GM23338 (cell line): ENCODE results near the gene IL17REL. TPM values are rescaled to one million over a fixed set of nuclear protein-coding genes. Genes with fewer than 3 reads are reported as not detected.

Experiments used
- ATAC-seq: fragments of 200-7000 bp; cut with Tn5 transposase; 3 replicates; pipeline ENCODE4 v1.9.1; 2020
- DNase-seq: peaks from one replicate; pipeline ENCODE4 v3.0.0-alpha.2; 2015; ENCODE audit warnings: low spot score
- H2AFZ ChIP-seq: fragments of 200-600 bp; sonication (generic); 2 replicates; pipeline ENCODE4 v1.8.0; 2016; ENCODE audit warnings: antibody characterized with exemption, mild to moderate bottlenecking, moderate library complexity
- H3F3A ChIP-seq: fragments of 200-600 bp; sonication (generic); replicated peaks from 2 replicates; pipeline ENCODE4 v1.8.0; 2017; ENCODE audit warnings: antibody characterized with exemption, mixed run types, low read depth
- H3K27ac ChIP-seq: fragments of 200-600 bp; sonication (generic); 2 replicates; pipeline ENCODE4 v1.6.1; 2016; ENCODE audit warnings: low read depth
- H3K27me3 ChIP-seq: fragments of 200-600 bp; sonication (generic); 2 replicates; pipeline ENCODE4 v1.8.0; 2016; ENCODE audit warnings: mild to moderate bottlenecking, mixed run types, moderate library complexity; ENCODE audit not compliant: insufficient read depth
- H3K36me3 ChIP-seq: fragments of 200-600 bp; sonication (generic); 2 replicates; pipeline ENCODE4 v1.8.0; 2016; ENCODE audit warnings: mild to moderate bottlenecking; ENCODE audit not compliant: insufficient read depth
- H3K4me1 ChIP-seq: fragments of 200-600 bp; sonication (generic); 2 replicates; pipeline ENCODE4 v1.8.0; 2016; ENCODE audit warnings: mild to moderate bottlenecking, moderate library complexity; ENCODE audit not compliant: insufficient read depth
- H3K4me2 ChIP-seq: fragments of 200-600 bp; sonication (generic); 2 replicates; pipeline ENCODE4 v1.7.1; 2017; ENCODE audit warnings: mixed run types
- H3K4me3 ChIP-seq: fragments of 200-600 bp; sonication (generic); 2 replicates; pipeline ENCODE4 v1.6.1; 2016; ENCODE audit warnings: mixed run types
- H3K79me2 ChIP-seq: fragments of 200-600 bp; sonication (generic); replicated peaks from 2 replicates; pipeline ENCODE4 v1.8.0; 2017; ENCODE audit warnings: mild to moderate bottlenecking; ENCODE audit not compliant: insufficient read depth
- H3K9me2 ChIP-seq: fragments of 200-600 bp; sonication (generic); 2 replicates; pipeline ENCODE4 v1.8.0; 2017; ENCODE audit not compliant: insufficient read depth
- H4K20me1 ChIP-seq: fragments of 200-600 bp; sonication (generic); replicated peaks from 2 replicates; pipeline ENCODE4 v1.8.0; 2017; ENCODE audit warnings: mild to moderate bottlenecking; ENCODE audit not compliant: insufficient read depth
- H3K27ac Mint-ChIP-seq: 2 replicates; pipeline ENCODE4 v1.8.0; 2020; ENCODE audit warnings: inconsistent platforms, mild to moderate bottlenecking, moderate library complexity, mixed read lengths
- H3K27me3 Mint-ChIP-seq: 3 replicates; pipeline ENCODE4 v1.8.0; 2022; ENCODE audit warnings: low read depth, mild to moderate bottlenecking, moderate library complexity, mixed read lengths, inconsistent platforms; ENCODE audit not compliant: insufficient read depth, poor library complexity
- H3K36me3 Mint-ChIP-seq: 3 replicates; pipeline ENCODE4 v1.8.0; 2021; ENCODE audit warnings: low read depth, mild to moderate bottlenecking, inconsistent platforms, moderate library complexity, mixed read lengths
- H3K4me1 Mint-ChIP-seq: 3 replicates; pipeline ENCODE4 v1.8.0; 2020; ENCODE audit warnings: mild to moderate bottlenecking, inconsistent platforms, mixed read lengths
- H3K4me3 Mint-ChIP-seq: 3 replicates; pipeline ENCODE4 v1.8.0; 2021; ENCODE audit warnings: moderate library complexity, mild to moderate bottlenecking, inconsistent platforms, mixed read lengths
- H3K9me3 Mint-ChIP-seq: 3 replicates; pipeline ENCODE4 v1.8.0; 2020; ENCODE audit warnings: moderate library complexity, mild to moderate bottlenecking, inconsistent platforms, mixed read lengths
- CREB1 ChIP-seq: fragments of 250-450 bp; sonication (Bioruptor Pico); IDR thresholded peaks from 2 replicates; pipeline ENCODE4 v1.5.0; 2020; ENCODE audit warnings: low read depth, mild to moderate bottlenecking, moderate library complexity
- CTCF ChIP-seq, 2 experiments: fragments of 200-600 bp in 1 of 2; sonication (generic) in 1 of 2; conservative IDR thresholded peaks; 2 replicates each; pipeline versions ENCODE4 v1.5.1 to v1.6.1; 2016 to 2017; ENCODE audit warnings: antibody characterized with exemption in 2 of 2, low read depth in 2 of 2, mild to moderate bottlenecking in 2 of 2, moderate library complexity in 1 of 2
- EZH2 ChIP-seq: fragments of 200-600 bp; sonication (generic); IDR thresholded peaks from one replicate; pipeline ENCODE4 v1.8.0; 2017; ENCODE audit warnings: antibody characterized with exemption, mild to moderate bottlenecking, low read depth; ENCODE audit not compliant: unreplicated experiment
- EZH2phosphoT487 ChIP-seq: fragments of 200-600 bp; sonication (generic); IDR thresholded peaks from one replicate; pipeline ENCODE4 v1.8.1; 2018; ENCODE audit warnings: antibody characterized with exemption; ENCODE audit not compliant: unreplicated experiment
- JUNB ChIP-seq: IDR thresholded peaks from one replicate; pipeline ENCODE4 v1.6.1; 2016; ENCODE audit warnings: antibody characterized with exemption; ENCODE audit not compliant: unreplicated experiment
- NANOG ChIP-seq: IDR thresholded peaks from 2 replicates; pipeline ENCODE4 v1.6.1; 2016; ENCODE audit warnings: antibody characterized with exemption, borderline replicate concordance
- POLR2AphosphoS5 ChIP-seq: IDR thresholded peaks from 2 replicates; pipeline ENCODE4 v1.6.1; 2016; ENCODE audit warnings: antibody characterized with exemption, low read depth
- ZNF114 ChIP-seq: fragments of 250-450 bp; sonication (Bioruptor Pico); IDR thresholded peaks from 2 replicates; pipeline ENCODE4 v1.5.0; 2020; ENCODE audit warnings: mild to moderate bottlenecking, moderate library complexity
- polyA plus RNA-seq: library from polyadenylated mRNA; unstranded; fragments of >200 nt; fragmentation: Nextera tagmentation; extraction: Ambion mirVana; gene quantifications from 2 replicates; pipeline ENCODE4 v1.2.1, GENCODE V29; 2016
- total RNA-seq: library from RNA; depleted of rRNA; stranded (reverse); fragments of >200 nt; shearing (Covaris generic); gene quantifications from 2 replicates; pipeline ENCODE4 v1.2.3, GENCODE V29; 2014
- TF ChIP-seq, protein P1 (sequence below): IDR thresholded peaks from one replicate; pipeline ENCODE4 v1.6.1; 2018; ENCODE audit warnings: antibody characterized with exemption; ENCODE audit not compliant: unreplicated experiment

The IL17REL gene
- total and polyA plus RNA-seq, 2 experiments from 2014 or later, result 0.31 TPM; not detected in 1

DNA sequence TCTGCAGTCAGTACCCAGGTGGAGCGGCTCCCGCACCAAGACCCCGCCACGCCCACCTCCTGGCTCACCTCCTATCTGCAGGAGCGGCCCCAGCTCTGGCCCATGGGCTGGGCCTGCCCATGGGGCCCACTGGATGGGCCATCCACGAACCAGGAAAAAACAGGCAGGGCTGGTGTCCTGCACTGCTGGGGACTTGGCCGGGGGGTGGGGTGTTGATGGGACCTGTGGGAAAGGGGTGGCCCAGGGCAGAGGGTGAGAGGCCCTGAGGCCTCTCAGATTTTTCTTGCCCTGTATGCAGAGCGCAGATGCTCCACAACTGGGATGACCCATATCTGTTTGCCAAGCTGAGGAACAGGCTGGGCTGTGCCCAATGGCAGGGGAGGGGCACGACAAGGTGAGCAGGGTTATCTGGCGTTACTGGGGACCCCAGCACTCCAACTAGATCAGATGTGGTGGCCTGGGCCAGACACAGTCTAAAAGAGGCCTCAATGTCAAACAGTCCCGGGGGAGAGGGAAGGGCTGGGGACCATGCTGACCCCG, 54.7 kb downstream of the IL17REL start:
- Histone ChIP-seq H3K79me2 (peaks cover 5% of the 10 kb centered on the region; the same call in 1 of the 2 replicates), H3K27me3 (peaks cover 20% of the 10 kb centered on the region), H3K4me1 (no peaks in the 10 kb centered on the region), H2AFZ (no peak overlapping the region), H3K4me3 (no peak overlapping the region), H4K20me1 (0 out of 2 replicates have a peak, but pooled peaks cover 5% of the 10 kb centered on the region), H3K9me2 (no peaks in the 10 kb centered on the region), H3K27ac (no peak overlapping the region), H3F3A (no peaks in the 10 kb centered on the region), H3K36me3 (no peaks in the 10 kb centered on the region), H3K4me2 (no peak overlapping the region)
- no peak for TF ChIP-seq ZNF114 (CRISPR knock-in tag)
- TF ChIP-seq, protein P1, sequence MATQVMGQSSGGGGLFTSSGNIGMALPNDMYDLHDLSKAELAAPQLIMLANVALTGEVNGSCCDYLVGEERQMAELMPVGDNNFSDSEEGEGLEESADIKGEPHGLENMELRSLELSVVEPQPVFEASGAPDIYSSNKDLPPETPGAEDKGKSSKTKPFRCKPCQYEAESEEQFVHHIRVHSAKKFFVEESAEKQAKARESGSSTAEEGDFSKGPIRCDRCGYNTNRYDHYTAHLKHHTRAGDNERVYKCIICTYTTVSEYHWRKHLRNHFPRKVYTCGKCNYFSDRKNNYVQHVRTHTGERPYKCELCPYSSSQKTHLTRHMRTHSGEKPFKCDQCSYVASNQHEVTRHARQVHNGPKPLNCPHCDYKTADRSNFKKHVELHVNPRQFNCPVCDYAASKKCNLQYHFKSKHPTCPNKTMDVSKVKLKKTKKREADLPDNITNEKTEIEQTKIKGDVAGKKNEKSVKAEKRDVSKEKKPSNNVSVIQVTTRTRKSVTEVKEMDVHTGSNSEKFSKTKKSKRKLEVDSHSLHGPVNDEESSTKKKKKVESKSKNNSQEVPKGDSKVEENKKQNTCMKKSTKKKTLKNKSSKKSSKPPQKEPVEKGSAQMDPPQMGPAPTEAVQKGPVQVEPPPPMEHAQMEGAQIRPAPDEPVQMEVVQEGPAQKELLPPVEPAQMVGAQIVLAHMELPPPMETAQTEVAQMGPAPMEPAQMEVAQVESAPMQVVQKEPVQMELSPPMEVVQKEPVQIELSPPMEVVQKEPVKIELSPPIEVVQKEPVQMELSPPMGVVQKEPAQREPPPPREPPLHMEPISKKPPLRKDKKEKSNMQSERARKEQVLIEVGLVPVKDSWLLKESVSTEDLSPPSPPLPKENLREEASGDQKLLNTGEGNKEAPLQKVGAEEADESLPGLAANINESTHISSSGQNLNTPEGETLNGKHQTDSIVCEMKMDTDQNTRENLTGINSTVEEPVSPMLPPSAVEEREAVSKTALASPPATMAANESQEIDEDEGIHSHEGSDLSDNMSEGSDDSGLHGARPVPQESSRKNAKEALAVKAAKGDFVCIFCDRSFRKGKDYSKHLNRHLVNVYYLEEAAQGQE, result no peak
- no peak for TF ChIP-seq CTCF (conservative IDR thresholded peaks at IDR 0.05; ENCODE audit: low read depth in 2 of 2)
- no peak for TF ChIP-seq CREB1
- TF ChIP-seq EZH2, result no peak
- TF ChIP-seq NANOG, result no peak
- TF ChIP-seq POLR2AphosphoS5, result no peak
- no peak for TF ChIP-seq JUNB
- TF ChIP-seq EZH2phosphoT487, result no peak
- no peak for DNase-seq
- ATAC-seq, result no peak
- peaks cover 9% of the 10 kb centered on the region for H3K27me3 Mint-ChIP-seq
- peaks cover 6% of the 10 kb centered on the region; the same call in 2 of the 3 replicates for H3K4me1 Mint-ChIP-seq
- peaks cover 4% of the 10 kb centered on the region; the same call in 2 of the 3 replicates for H3K36me3 Mint-ChIP-seq
- H3K4me3 Mint-ChIP-seq, result no peak overlapping the region; the same call in 2 of the 3 replicates
- H3K27ac Mint-ChIP-seq, result no peak overlapping the region
- no peaks in the 10 kb centered on the region for H3K9me3 Mint-ChIP-seq
